Cardiac muscle cell (in vitro differentiated cells and primary cell): ENCODE results near the gene PLB1. TPM values are rescaled to one million over a fixed set of nuclear protein-coding genes. Genes with fewer than 3 reads are reported as not detected.

Experiments used
- DNase-seq, 2 donors: peaks; one replicate each; pipeline versions ENCODE4 v3.0.0 to v3.0.0-alpha.2; 2010 to 2017; ENCODE audit warnings: low read depth in 1 of 2, low spot score in 1 of 2
- H3K27ac ChIP-seq: fragments of 200-600 bp; sonication (generic); 2 replicates; pipeline ENCODE4 v1.5.1; 2016
- H3K27me3 ChIP-seq: fragments of 200-600 bp; sonication (generic); 2 replicates; pipeline ENCODE4 v1.6.0; 2016; ENCODE audit warnings: control low read depth
- H3K36me3 ChIP-seq: fragments of 200-600 bp; sonication (generic); 2 replicates; pipeline ENCODE4 v1.5.1; 2016; ENCODE audit warnings: control low read depth
- H3K4me1 ChIP-seq: fragments of 200-600 bp; sonication (generic); 2 replicates; pipeline ENCODE4 v1.8.1; 2017; ENCODE audit warnings: low read depth, mild to moderate bottlenecking, mixed run types
- H3K4me3 ChIP-seq: fragments of 200-600 bp; sonication (generic); 2 replicates; pipeline ENCODE4 v1.5.1; 2016; ENCODE audit warnings: mild to moderate bottlenecking
- H3K9me3 ChIP-seq: fragments of 200-600 bp; sonication (generic); 2 replicates; pipeline ENCODE4 v1.5.1; 2017; ENCODE audit warnings: low read depth, mild to moderate bottlenecking, control low read depth
- polyA plus RNA-seq: library from polyadenylated mRNA; unstranded; fragments of >200 nt; fragmentation: Nextera tagmentation; extraction: Ambion mirVana; gene quantifications from 2 replicates; pipeline ENCODE4 v1.2.1, GENCODE V29; 2016
- total RNA-seq: library from RNA; depleted of rRNA; stranded (reverse); fragments of >200 nt; gene quantifications from 2 replicates; pipeline ENCODE4 v1.2.3, GENCODE V29; 2016
- TF ChIP-seq, protein P1 (sequence below): IDR thresholded peaks from 2 replicates; pipeline ENCODE4 v1.5.1; 2012; ENCODE audit warnings: low read depth, mild to moderate bottlenecking, low read length

The PLB1 gene
- total and polyA plus RNA-seq, 2 experiments from 2014 or later, result 1.1 to 1.2 TPM

DNA sequence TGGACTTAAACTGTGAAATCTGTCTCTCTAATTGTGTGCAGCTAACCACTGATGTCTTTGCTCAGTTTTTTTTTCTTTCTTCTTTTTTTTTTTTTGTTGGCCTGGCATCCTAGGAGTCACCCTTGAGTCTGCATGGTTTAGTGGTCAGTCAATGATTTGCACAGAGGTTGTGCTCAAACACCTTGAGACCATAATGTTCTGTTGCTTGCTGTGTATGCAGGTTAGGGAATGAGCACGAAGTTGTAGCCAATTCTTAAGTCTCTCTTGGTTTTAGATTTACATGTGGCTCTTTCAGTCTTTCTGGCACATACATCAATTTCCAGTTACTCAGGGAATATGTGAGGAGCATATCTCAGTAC, 16.7 kb downstream of the PLB1 start:
- no peaks in the 10 kb centered on the region for H3K9me3 ChIP-seq
- H3K27me3 ChIP-seq, result no peaks in the 10 kb centered on the region
- H3K36me3 ChIP-seq, result no peaks in the 10 kb centered on the region
- no peak for DNase-seq
- TF ChIP-seq, protein P1, sequence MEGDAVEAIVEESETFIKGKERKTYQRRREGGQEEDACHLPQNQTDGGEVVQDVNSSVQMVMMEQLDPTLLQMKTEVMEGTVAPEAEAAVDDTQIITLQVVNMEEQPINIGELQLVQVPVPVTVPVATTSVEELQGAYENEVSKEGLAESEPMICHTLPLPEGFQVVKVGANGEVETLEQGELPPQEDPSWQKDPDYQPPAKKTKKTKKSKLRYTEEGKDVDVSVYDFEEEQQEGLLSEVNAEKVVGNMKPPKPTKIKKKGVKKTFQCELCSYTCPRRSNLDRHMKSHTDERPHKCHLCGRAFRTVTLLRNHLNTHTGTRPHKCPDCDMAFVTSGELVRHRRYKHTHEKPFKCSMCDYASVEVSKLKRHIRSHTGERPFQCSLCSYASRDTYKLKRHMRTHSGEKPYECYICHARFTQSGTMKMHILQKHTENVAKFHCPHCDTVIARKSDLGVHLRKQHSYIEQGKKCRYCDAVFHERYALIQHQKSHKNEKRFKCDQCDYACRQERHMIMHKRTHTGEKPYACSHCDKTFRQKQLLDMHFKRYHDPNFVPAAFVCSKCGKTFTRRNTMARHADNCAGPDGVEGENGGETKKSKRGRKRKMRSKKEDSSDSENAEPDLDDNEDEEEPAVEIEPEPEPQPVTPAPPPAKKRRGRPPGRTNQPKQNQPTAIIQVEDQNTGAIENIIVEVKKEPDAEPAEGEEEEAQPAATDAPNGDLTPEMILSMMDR, result no peak
- no peaks in the 10 kb centered on the region for H3K4me1 ChIP-seq
- H3K27ac ChIP-seq, result no peak overlapping the region
- H3K4me3 ChIP-seq, result no peak overlapping the region

DNA sequence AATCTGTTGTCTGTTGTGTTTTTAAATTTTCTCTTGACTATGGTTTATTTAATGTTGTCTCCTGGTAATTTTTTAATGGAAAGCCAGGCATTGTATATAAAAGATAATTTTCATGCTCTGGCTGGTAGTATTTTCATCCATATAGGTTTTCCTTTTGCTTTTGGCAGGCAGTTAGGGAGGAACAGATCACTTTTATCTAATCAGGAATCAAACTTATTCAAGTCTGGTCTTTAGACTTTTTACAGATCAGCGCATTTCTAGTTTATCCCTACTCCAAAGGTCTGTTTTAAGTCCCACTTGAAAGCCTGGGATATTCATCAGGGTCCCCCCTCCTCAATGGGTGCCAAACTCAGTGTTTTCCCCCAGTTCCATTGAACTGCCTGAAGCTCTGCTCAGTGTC, 17.2 kb downstream of the PLB1 start:
- Histone ChIP-seq H3K36me3 (no peaks in the 10 kb centered on the region), H3K27me3 (no peaks in the 10 kb centered on the region), H3K4me1 (no peaks in the 10 kb centered on the region), H3K27ac (no peak overlapping the region), H3K9me3 (no peaks in the 10 kb centered on the region), H3K4me3 (no peak overlapping the region)
- no peak for DNase-seq
- TF ChIP-seq, protein P1, result no peak

DNA sequence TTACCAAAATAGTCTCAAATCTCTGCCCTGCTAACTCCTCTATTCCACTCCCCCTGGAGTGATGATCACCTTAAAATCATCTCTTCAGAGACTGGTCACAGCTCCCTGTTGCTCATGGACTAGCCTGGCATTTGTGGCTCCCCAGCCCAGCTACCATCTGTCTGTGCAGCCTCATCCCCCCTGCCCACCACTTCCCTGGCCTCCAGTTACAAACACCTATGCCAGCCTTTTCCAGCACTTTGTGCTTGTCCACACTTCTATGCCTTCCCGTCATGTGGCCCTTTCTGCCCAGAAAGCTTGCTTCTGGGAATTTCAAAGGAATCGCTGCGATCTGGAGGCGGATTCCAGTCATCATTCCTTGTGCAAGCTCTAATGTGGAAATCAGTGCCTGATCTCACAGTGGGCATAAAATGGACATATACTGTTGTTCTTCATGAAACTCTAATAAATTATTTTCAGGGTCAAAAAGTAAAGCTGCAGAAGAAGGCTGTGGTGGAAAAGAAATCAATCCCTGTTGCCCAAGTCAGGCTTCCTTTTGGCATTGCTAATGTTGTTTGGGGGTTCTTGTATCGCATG, 19.4 kb downstream of the PLB1 start:
- Histone ChIP-seq H3K36me3 (no peaks in the 10 kb centered on the region), H3K27ac (no peak overlapping the region), H3K4me3 (no peak overlapping the region), H3K9me3 (no peaks in the 10 kb centered on the region), H3K4me1 (no peaks in the 10 kb centered on the region), H3K27me3 (no peaks in the 10 kb centered on the region)
- DNase-seq, result no peak
- TF ChIP-seq, protein P1, result no peak

DNA sequence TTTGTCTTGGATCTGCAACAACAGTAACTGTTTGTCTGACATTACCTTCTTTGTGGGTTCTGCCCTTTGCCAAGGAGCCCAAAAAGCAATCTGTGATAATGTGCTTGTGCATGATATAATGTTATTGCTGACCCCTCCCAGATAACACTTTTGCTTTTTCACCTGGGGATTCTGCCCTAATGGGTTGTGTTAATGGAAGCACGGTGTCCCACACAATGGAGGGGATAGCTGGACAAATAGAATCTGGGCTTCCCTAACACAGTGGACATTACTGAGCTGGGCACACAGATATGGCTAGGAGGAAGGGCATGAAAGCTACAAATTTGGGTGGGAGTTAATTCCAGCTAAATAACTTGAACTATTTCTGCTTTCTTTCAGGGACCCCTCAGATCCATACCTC, 20.6 kb downstream of the PLB1 start:
- H3K4me1 ChIP-seq, result no peaks in the 10 kb centered on the region
- H3K9me3 ChIP-seq, result no peaks in the 10 kb centered on the region
- H3K27ac ChIP-seq, result no peak overlapping the region
- H3K4me3 ChIP-seq, result no peak overlapping the region
- TF ChIP-seq, protein P1, result no peak
- no peaks in the 10 kb centered on the region for H3K36me3 ChIP-seq
- no peaks in the 10 kb centered on the region for H3K27me3 ChIP-seq
- no peak for DNase-seq

DNA sequence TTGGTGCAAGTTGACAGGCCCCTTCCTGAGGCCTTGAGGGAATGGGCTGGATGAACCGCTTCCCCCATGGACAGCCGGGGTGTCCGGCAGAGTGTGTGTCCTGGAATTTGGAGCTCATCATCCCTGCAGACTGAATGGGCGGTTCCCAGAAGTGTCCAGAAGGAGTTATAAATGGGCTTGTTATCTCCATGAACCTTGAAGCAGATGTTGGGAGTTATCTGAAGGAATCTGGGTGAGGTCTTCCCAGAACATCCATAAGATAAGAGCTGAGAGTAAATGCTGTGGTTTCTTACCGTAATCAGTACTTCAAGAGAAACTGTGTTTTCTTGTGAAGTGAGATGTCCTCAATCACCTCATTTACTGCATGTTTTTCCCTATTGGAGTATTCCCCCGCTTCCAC, 21.1 kb downstream of the PLB1 start:
- Histone ChIP-seq H3K27me3 (no peaks in the 10 kb centered on the region), H3K4me3 (no peak overlapping the region), H3K27ac (no peak overlapping the region), H3K4me1 (no peaks in the 10 kb centered on the region), H3K9me3 (no peaks in the 10 kb centered on the region), H3K36me3 (no peaks in the 10 kb centered on the region)
- DNase-seq, result no peak
- TF ChIP-seq, protein P1, result no peak

DNA sequence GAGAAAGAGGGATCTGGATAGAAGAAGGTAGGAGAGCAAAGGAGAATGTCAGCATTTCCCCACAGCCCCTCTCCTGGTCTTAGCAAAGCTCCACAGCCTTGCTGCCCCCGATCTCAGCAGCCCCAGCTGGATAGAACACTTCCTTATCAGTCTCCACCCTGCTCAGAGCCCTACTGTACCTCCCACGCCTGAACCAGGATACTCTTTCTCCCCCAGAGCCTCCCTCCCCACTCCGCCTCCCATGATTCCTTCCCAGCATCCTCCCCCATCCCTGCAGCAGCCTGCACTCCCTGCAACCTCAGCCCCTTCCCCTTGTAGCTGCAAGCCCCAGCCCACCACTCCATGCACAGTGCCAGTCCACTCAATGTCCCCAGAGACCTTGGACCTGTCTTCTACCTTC, 25.8 kb downstream of the PLB1 start:
- Histone ChIP-seq H3K36me3 (no peaks in the 10 kb centered on the region), H3K4me1 (peaks cover 10% of the 10 kb centered on the region), H3K27ac (no peak overlapping the region), H3K4me3 (no peak overlapping the region), H3K9me3 (no peaks in the 10 kb centered on the region), H3K27me3 (no peaks in the 10 kb centered on the region)
- TF ChIP-seq, protein P1, result no peak
- peak in 1 of 2 donors; percentile 25 for DNase-seq
